HepG2 (cell line): ENCODE results near the gene DAAM1. TPM values are rescaled to one million over a fixed set of nuclear protein-coding genes. Genes with fewer than 3 reads are reported as not detected.

ENCODE experiments used
- KDM6A ChIP-seq: IDR thresholded peaks from 2 replicates; pipeline ENCODE4 v1.6.1; 2016; ENCODE audit warnings: low read depth
- MEF2D ChIP-seq: sonication (generic); formaldehyde crosslinking; IDR thresholded peaks from 2 replicates; pipeline ENCODE4 v1.5.1; 2020; ENCODE audit warnings: mild to moderate bottlenecking, missing genetic modification reagents
- MXD3 ChIP-seq: IDR thresholded peaks from 2 replicates; pipeline ENCODE4 v1.6.1; 2016; ENCODE audit warnings: mild to moderate bottlenecking, missing biosample characterization, missing genetic modification reagents
- NAIF1 ChIP-seq: sonication (generic); formaldehyde crosslinking; IDR thresholded peaks from 2 replicates; pipeline ENCODE4 v1.5.0; 2020; ENCODE audit warnings: mild to moderate bottlenecking, missing genetic modification reagents, borderline replicate concordance
- NCOR1 ChIP-seq: fragments of 200-600 bp; sonication (generic); IDR thresholded peaks from 2 replicates; pipeline ENCODE4 v1.7.0; 2017; ENCODE audit warnings: antibody characterized with exemption, low read length, borderline replicate concordance
- PITX1 ChIP-seq: sonication (generic); formaldehyde crosslinking; IDR thresholded peaks from 2 replicates; pipeline ENCODE4 v1.5.1; 2020; ENCODE audit warnings: mild to moderate bottlenecking, missing genetic modification reagents
- RERE ChIP-seq: IDR thresholded peaks from 2 replicates; pipeline ENCODE4 v1.6.1; 2016; ENCODE audit warnings: low read depth, missing genetic modification reagents, missing compliant biosample characterization
- SETDB1 ChIP-seq: sonication (generic); formaldehyde crosslinking; IDR thresholded peaks from 2 replicates; pipeline ENCODE4 v1.5.1; 2020; ENCODE audit warnings: missing genetic modification reagents, mild to moderate bottlenecking, borderline replicate concordance
- SIX1 ChIP-seq: sonication (generic); formaldehyde crosslinking; IDR thresholded peaks from 2 replicates; pipeline ENCODE4 v1.4.0; 2020; ENCODE audit warnings: missing genetic modification reagents, borderline replicate concordance
- SRSF9 ChIP-seq: fragments of 200-400 bp; formaldehyde crosslinking; IDR thresholded peaks from 2 replicates; pipeline ENCODE4 v1.6.1; 2018; ENCODE audit warnings: borderline replicate concordance, mild to moderate bottlenecking, low read depth, low read length; ENCODE audit not compliant: insufficient read depth, poor library complexity, severe bottlenecking
- TARDBP ChIP-seq: sonication (generic); formaldehyde crosslinking; IDR thresholded peaks from 2 replicates; pipeline ENCODE4 v1.8.0; 2022; ENCODE audit warnings: mild to moderate bottlenecking, missing genetic modification reagents
- TFE3 ChIP-seq: IDR thresholded peaks from 2 replicates; pipeline ENCODE4 v1.6.1; 2016
- THAP11 ChIP-seq: IDR thresholded peaks from 2 replicates; pipeline ENCODE4 v1.6.1; 2016; ENCODE audit warnings: missing biosample characterization, missing genetic modification reagents
- YEATS2 ChIP-seq: sonication (generic); formaldehyde crosslinking; IDR thresholded peaks from 2 replicates; pipeline ENCODE4 v1.4.0; 2020; ENCODE audit warnings: missing genetic modification reagents, borderline replicate concordance
- ZFX ChIP-seq: sonication (generic); formaldehyde crosslinking; IDR thresholded peaks from 2 replicates; pipeline ENCODE4 v1.4.0; 2020; ENCODE audit warnings: mild to moderate bottlenecking, low read depth, missing genetic modification reagents, moderate library complexity
- ZGPAT ChIP-seq: IDR thresholded peaks from 2 replicates; pipeline ENCODE4 v1.6.1; 2016; ENCODE audit warnings: mild to moderate bottlenecking
- ZNF770 ChIP-seq: sonication (generic); formaldehyde crosslinking; IDR thresholded peaks from 2 replicates; pipeline ENCODE4 v1.5.0; 2020; ENCODE audit warnings: mild to moderate bottlenecking, missing genetic modification reagents
- ZZZ3 ChIP-seq: sonication (generic); formaldehyde crosslinking; IDR thresholded peaks from 2 replicates; pipeline ENCODE4 v1.4.0; 2020; ENCODE audit warnings: missing genetic modification reagents, mild to moderate bottlenecking, borderline replicate concordance
- polyA plus RNA-seq, 8 experiments: library from polyadenylated mRNA; depleted of rRNA in 3 of 8; stranded (reverse) in 7 of 8; unstranded in 1 of 8; fragments of >200 nt; fragmentation: Illumina TruSeq in 4 of 8; extraction: Trizol in 4 of 8; gene quantifications; 2 replicates each; pipeline versions ENCODE4 v1.2.1 to v1.2.3, GENCODE V29; 2011 to 2016; ENCODE audit warnings: low read depth in 4 of 8, missing spikeins in 1 of 8, mixed read lengths in 1 of 8; ENCODE audit not compliant: insufficient read depth in 1 of 8
- total RNA-seq, 5 experiments: library from RNA; depleted of rRNA; stranded (reverse); fragments of >200 nt; fragmentation: Illumina TruSeq; extraction: Trizol; gene quantifications; 2 replicates each; pipeline ENCODE4 v1.2.3, GENCODE V29; 2016; ENCODE audit warnings: low read depth in 1 of 5

Gene DAAM1
- total and polyA plus RNA-seq, 2 of the 13 experiments (the other 11 are each of a cell fraction or from before 2014, with no cell fraction given) = 10.9 to 24.5 TPM

GRCh38 chr14:59297071-59297776 lies 108.8 kb downstream of the DAAM1 start (continued):
- TF ChIP-seq SIX1 (CRISPR knock-in tag) (peak; percentile 16; the same call in 1 of the 2 replicates), MEF2D (CRISPR knock-in tag) (no peak), TARDBP (peak; percentile 46; the same call in 1 of the 2 replicates), SETDB1 (CRISPR knock-in tag) (no peak), NCOR1 (peak; percentile 79), ZGPAT (CRISPR knock-in tag) (peak; percentile 68; the same call in 1 of the 2 replicates), ZNF770 (CRISPR knock-in tag) (no peak), THAP11 (CRISPR knock-in tag) (peak; percentile 61), ZFX (CRISPR knock-in tag) (no peak), PITX1 (CRISPR knock-in tag) (no peak), KDM6A (CRISPR knock-in tag) (peak; percentile 59; the same call in 1 of the 2 replicates), SRSF9 (no peak), ZZZ3 (CRISPR knock-in tag) (no peak), NAIF1 (CRISPR knock-in tag) (no peak), RERE (CRISPR knock-in tag) (peak; percentile 34; the same call in 1 of the 2 replicates), TFE3 (CRISPR knock-in tag) (0 out of 2 replicates have a peak, but pooled peaks have one; percentile 31), YEATS2 (CRISPR knock-in tag) (no peak), MXD3 (CRISPR knock-in tag) (no peak)
